ENCODE results near the gene PEPD. TPM values are rescaled to one million over a fixed set of nuclear protein-coding genes. Genes with fewer than 3 reads are reported as not detected.

PEPD gene
- total RNA-seq, 2 donors from 2014 or later, result 52.2 to 67.9 TPM

DNA sequence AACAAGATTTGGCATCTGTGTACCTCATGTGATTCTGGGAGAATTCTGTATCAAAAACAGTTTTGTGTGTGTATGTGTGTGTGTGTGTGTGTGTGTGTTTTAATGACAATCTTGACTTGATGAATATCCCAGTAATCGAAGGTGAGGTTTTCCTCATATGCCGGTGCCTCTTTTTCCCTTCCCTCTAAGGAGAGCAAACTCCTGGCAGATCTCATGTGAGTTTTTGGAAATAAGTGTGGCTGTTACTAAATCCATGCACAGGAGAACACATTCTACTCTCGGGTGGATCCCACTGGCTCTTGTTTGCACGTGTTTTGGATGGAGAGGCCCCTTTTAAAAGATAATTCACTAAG is 177.0 kb downstream of the PEPD start:
- Histone ChIP-seq H3K9ac (ENCODE audit: extremely low read depth, low read length, poor library complexity, severe bottlenecking) (no peak overlapping the region), H3K4me3 (ENCODE audit: low read length) (no peak overlapping the region), H3K27me3 (ENCODE audit: control insufficient read depth, insufficient read depth, low read length, poor library complexity, severe bottlenecking) (peaks cover 27% of the 10 kb centered on the region), H3K9me3 (ENCODE audit: control insufficient read depth, low read length) (no peaks in the 10 kb centered on the region), H3K36me3 (ENCODE audit: control insufficient read depth, insufficient read depth, low read length) (no peaks in the 10 kb centered on the region), H3K27ac (ENCODE audit: low read depth, low read length) (no peak overlapping the region), H3K4me1 (ENCODE audit: control insufficient read depth, insufficient read depth, low read length) (no peaks in the 10 kb centered on the region)
- no peak for DNase-seq
- Mint-ChIP-seq H3K4me3 (no peak overlapping the region), H3K27ac (no peak overlapping the region), H3K27me3 (ENCODE audit: insufficient read depth) (peaks cover 20% of the 10 kb centered on the region), H3K4me1 (no peaks in the 10 kb centered on the region), H3K9me3 (no peaks in the 10 kb centered on the region), H3K36me3 (ENCODE audit: low read depth) (no peaks in the 10 kb centered on the region)
- TF ChIP-seq, protein P1, sequence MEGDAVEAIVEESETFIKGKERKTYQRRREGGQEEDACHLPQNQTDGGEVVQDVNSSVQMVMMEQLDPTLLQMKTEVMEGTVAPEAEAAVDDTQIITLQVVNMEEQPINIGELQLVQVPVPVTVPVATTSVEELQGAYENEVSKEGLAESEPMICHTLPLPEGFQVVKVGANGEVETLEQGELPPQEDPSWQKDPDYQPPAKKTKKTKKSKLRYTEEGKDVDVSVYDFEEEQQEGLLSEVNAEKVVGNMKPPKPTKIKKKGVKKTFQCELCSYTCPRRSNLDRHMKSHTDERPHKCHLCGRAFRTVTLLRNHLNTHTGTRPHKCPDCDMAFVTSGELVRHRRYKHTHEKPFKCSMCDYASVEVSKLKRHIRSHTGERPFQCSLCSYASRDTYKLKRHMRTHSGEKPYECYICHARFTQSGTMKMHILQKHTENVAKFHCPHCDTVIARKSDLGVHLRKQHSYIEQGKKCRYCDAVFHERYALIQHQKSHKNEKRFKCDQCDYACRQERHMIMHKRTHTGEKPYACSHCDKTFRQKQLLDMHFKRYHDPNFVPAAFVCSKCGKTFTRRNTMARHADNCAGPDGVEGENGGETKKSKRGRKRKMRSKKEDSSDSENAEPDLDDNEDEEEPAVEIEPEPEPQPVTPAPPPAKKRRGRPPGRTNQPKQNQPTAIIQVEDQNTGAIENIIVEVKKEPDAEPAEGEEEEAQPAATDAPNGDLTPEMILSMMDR (conservative IDR thresholded peaks at IDR 0.05), result no peak
- 83% methylated on average over 4 of the region's 4 CpGs; no CpG with 5 or more reads in 1 of the 2 experiments for WGBS, 2 experiments (ENCODE audit: insufficient coverage in 1 of 2, insufficient read length in 1 of 2)

DNA sequence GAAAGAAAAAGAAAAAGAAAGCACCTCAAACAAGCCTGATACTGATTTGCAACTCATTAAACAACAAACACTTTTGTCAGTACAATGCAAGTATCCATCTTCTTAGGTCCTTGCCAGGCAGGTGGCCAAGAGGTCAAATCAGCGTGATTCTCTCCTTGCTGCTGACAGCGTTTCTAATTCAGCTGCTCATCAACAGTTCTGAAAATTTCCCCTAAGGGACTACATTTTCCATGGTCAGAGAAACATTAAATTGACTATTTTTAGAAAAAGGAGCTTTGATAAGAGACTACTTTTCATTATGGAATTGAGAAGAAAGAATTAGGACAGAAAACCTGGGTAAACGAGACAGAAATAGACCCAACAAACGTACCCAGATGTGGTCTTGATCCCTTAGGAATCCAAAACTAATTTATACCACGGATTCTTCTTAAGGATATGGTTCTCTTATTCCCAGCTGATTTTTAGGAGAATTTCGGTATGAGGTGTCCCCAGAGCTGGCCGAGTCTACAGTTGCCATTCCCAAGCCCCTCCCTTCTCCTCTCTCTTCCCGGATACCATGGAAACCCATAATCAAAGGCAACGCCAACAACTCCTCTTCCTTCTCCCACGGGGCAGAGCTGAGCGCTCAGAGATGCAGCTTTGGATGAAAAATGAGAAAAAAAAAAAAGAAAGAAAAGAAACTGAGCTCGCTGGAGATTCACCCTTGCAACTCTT is 177.6 kb downstream of the PEPD start:
- no peak overlapping the region for H3K27ac Mint-ChIP-seq
- no peak overlapping the region for H3K4me3 ChIP-seq (ENCODE audit: low read length)
- H3K4me3 Mint-ChIP-seq, result no peak overlapping the region
- H3K9ac ChIP-seq (ENCODE audit: extremely low read depth, low read length, poor library complexity, severe bottlenecking), result no peak overlapping the region
- no peaks in the 10 kb centered on the region for H3K4me1 ChIP-seq (ENCODE audit: control insufficient read depth, insufficient read depth, low read length)
- no peaks in the 10 kb centered on the region for H3K36me3 ChIP-seq (ENCODE audit: control insufficient read depth, insufficient read depth, low read length)
- no peaks in the 10 kb centered on the region for H3K9me3 Mint-ChIP-seq
- H3K27ac ChIP-seq (ENCODE audit: low read depth, low read length), result no peak overlapping the region
- H3K27me3 Mint-ChIP-seq (ENCODE audit: insufficient read depth), result peaks cover 25% of the 10 kb centered on the region
- H3K4me1 Mint-ChIP-seq, result no peaks in the 10 kb centered on the region
- no peak for DNase-seq
- WGBS, 2 experiments (ENCODE audit: insufficient coverage in 1 of 2, insufficient read length in 1 of 2), result 59 to 63% methylated on average over 6 to 11 of the region's 12 CpGs
- H3K27me3 ChIP-seq (ENCODE audit: control insufficient read depth, insufficient read depth, low read length, poor library complexity, severe bottlenecking), result peaks cover 27% of the 10 kb centered on the region
- H3K36me3 Mint-ChIP-seq (ENCODE audit: low read depth), result no peaks in the 10 kb centered on the region
- TF ChIP-seq, protein P1 (conservative IDR thresholded peaks at IDR 0.05), result no peak
- H3K9me3 ChIP-seq (ENCODE audit: control insufficient read depth, low read length), result no peaks in the 10 kb centered on the region

DNA sequence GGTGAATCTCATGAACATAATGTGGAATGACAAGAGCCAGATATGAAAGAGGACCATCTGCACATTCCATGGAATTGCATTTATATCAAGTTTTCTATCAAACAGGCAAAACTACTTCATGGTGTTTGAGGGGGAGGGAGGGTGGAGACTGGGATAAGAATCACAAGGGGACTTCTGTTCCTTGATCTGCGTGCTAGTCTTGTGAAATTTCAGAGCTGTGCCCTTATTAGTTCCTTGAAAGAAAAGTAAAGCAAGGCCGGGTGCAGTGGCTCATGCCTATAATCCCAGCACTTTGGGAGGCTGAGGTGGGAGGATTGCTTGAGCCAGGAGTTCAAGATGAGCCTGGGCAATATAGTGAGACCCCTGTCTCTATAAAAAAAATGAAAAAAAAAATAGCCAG is 178.3 kb downstream of the PEPD start:
- Histone ChIP-seq H3K27me3 (ENCODE audit: control insufficient read depth, insufficient read depth, low read length, poor library complexity, severe bottlenecking) (peaks cover 27% of the 10 kb centered on the region), H3K9ac (ENCODE audit: extremely low read depth, low read length, poor library complexity, severe bottlenecking) (no peak overlapping the region), H3K4me1 (ENCODE audit: control insufficient read depth, insufficient read depth, low read length) (no peaks in the 10 kb centered on the region), H3K27ac (ENCODE audit: low read depth, low read length) (no peak overlapping the region), H3K36me3 (ENCODE audit: control insufficient read depth, insufficient read depth, low read length) (no peaks in the 10 kb centered on the region), H3K9me3 (ENCODE audit: control insufficient read depth, low read length) (no peaks in the 10 kb centered on the region), H3K4me3 (ENCODE audit: low read length) (no peak overlapping the region)
- H3K4me1 Mint-ChIP-seq, result no peaks in the 10 kb centered on the region
- H3K4me3 Mint-ChIP-seq, result no peak overlapping the region
- no peak overlapping the region for H3K27ac Mint-ChIP-seq
- peaks cover 24% of the 10 kb centered on the region for H3K27me3 Mint-ChIP-seq (ENCODE audit: insufficient read depth)
- TF ChIP-seq, protein P1 (conservative IDR thresholded peaks at IDR 0.05), result no peak
- H3K36me3 Mint-ChIP-seq (ENCODE audit: low read depth), result no peaks in the 10 kb centered on the region
- H3K9me3 Mint-ChIP-seq, result no peaks in the 10 kb centered on the region
- no peak for DNase-seq
- WGBS, 2 experiments (ENCODE audit: insufficient coverage in 1 of 2, insufficient read length in 1 of 2), result 86 to 90% methylated on average over 2 of the region's 2 CpGs

Measured in endodermal cell (in vitro differentiated cells).